HG03103 (cell line): ENCODE measurements around the gene SLC12A9.
"Not testable (repeated sequence)": the region's sequence is repeated elsewhere in the genome, so short reads cannot be mapped to it uniquely, and the experiment has no call there.

Experiments
- ATAC-seq: cut with Tn5 transposase; IDR thresholded peaks from one replicate; pipeline ENCODE4 v1.9.1; 2021; ENCODE audit warnings: low read depth; ENCODE audit not compliant: unreplicated experiment

Gene SLC12A9

DNA sequence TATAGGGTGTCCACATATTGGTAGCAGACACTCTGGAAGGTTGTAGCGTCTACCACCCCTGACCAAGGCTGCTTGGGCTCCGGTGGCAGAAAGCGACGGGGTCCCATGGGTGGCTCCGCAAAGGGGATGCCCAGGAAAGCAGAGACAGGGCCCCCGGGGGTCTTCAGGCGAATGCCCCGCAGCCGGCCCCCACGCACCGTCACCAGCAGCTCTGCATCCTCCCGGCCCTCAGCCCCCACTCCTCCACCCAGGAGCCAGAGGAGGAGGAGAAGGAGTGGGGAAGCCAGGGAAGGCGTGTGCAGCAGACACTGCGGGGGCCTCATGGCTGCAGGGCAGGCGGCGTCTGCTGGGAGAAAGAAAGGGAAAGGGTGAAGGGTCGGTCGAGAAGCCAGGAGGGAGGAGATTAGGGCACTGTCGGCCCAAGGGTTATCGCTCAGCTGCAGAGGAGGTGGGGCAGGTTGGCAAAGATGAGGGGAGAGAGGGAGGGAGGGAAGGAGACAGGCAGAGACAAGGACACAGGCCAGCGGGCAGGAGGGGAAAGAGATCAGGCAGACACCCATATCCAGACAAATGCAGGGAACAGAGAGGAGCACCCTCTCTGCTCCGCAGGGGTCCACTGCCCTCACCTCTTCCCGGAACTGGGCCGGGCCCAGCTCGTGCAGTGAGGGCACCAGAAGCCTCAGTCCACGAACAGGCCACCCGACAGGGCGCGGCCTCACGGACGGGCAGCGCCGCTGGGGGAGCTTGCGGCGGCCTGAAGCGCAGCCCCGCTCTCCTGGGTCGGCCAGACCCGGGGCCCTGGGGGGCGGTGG, 41.6 kb downstream of the SLC12A9 start:
- no peak for ATAC-seq

DNA sequence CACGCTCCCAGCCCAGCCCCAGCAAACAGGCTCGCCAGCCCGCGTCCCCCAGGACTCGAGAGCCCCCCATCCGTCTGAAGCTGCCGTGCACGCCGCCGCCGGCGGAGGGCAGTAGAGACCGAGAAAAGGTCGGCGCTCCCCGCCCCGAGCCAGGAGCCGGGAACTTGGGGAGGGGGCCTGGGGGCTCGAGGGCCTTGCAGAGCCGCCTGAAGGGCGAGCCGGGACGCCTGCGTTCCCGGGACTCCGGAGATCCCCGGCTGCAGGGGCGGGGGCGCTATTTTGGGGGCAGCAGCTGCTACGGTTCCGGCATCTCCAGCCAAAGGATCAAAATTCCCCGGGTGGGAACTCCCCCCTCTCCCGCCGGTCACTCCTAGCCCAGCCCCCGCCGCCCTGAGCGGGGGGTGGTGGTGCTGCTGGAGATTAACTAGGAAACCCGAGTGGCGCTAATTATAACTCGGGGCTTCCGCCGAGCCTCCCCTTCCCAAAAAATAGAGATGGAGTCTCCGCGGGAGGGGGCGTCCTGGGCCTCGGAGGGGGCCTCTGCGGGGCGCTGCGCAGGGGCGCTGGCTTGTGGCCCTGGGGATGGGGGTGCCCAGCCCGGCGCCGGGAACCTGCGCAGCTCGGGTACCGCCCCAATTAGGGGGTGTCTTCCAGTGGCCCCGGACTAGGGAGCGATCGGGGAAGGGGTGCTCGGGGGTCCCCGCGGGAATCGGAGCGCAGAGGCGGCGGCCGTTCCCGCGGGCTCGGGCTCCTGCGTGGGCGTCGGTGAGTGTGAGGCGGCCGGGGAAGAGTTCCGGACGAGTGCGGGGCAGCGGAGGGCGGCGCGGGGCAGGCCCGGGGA, 42.6 kb downstream of the SLC12A9 start:
- ATAC-seq = no peak

DNA sequence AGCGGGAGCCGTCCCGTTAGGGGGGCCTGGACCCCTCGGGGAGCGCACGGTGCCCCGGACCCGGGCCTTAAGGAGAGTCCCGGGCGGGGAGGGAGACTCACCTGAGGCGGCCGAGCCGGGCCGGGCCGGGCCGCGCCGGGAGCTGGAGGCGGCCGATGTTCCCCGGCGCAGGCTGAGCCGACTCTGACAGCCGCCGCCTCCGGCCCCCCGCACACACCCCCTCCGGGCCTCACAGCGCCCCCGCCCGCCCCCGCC, 43.1 kb downstream of the SLC12A9 start, which contains the start of gene ACHE:
TSS of gene ACHE (minus strand) at position 188 of the 255 bp plus-strand sequence. CDS start 1,656 bp downstream, outside the sequence.
- no peak for ATAC-seq

DNA sequence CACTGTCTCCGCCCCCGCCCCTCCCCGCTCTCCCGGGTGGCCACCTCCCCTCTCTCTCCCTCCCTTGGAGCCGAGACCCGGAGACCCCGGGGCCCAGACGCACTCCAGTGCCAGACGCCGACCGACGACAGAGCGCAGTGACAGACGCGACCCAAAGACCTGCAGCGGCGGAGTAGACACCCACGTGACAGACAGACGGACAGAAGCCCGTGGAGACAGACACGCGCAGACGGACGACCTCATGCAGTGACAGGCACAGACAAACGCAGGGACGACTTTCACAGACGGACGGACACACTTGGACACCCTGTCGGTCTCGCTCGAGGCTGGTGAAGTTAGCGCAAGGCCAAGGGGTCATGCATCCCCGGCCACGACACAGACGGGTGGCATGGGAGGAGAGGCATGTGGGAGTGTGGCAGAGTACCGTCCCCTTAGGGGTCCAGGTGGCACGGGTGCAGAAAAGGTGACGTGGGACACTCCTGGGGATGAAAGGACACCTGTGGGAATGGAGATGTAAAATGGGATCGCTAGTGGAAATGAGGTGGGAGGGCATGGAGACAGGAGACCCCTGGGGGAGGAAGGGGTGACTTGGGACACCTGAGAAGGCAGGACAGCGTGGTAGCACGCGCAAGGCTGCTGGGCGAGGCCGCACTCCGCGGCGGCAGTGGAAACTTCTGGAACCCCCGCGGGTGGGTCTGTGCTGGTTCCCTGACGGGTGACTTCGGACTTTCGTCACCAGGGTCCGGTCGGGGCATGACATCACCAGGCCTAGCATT, 43.6 kb downstream of the SLC12A9 start:
- no peak for ATAC-seq

DNA sequence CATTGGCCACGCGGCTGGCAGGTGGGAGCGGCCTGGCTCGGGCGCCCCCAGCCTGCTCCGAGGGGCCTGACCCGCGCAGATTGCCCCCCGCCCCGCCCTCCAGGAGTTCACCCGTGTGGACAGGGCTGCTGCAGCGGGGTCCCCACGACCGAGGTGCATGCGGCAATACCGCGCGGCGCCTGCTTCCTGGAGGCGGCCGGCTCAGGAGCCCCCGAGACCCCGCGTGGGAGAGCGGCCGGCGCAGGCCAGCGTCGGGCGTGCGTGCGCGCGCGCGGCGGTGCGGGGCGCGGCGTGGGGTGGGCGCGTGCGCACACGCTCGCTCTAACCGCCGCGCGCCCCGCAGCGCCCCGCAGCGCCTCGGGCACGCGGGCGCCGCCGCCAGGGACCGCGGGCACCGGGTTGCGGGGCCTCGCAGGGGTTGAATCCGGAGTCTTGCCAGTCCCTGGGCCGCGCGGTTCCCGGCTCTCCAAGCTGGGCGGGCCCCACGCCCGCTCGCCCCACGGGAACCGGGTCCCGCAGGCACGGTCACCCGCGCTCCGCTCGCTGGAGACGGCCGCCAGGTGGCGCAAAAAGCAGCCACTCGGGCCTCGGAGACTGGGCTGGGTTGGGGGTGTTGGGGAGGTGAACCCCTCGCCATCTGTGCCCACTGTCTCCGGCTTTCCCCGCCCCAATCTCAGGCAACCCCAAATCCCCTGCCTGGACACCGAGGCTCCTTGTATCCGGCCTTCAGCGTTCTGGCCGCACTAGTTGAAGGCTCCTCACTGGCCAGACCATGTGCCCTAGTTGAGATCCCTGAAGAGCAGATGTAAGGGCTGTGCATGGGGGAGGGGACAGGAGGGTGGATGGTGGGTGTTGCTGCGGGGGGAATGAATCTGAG, 44.5 kb downstream of the SLC12A9 start:
- no peak for ATAC-seq

DNA sequence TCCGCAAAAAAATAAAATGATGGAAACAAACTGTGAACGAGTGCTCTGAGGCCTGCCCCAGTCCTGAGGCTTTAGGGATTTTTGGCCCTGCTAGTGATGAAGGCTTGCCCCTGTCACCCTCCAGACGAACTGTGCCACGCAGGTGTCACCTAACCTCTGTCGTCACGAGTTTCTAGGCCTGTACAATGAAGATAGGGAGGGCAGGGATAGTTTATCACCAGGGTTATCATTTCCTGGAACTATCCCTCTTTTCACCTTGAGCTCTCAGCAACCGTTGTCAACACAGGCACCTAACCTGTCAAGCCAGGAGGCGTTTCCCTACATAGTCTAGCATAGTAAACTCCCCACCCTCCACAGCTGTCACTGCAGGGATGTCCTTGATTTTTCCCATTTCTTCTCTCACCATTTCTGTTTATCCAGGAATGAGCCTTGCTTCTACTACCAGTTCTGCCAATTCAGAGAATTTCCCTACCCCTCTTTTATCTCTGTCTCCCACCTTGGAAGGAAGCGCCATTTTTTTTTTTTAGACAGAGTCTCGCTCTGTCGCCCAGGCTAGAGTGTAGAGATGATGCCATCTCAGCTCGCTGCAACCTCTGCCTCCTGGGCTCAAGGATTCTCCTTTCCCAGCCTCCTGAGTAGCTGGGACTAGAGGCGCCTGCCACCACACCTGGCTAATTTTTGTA, 45.4 kb downstream of the SLC12A9 start:
- no peak for ATAC-seq

DNA sequence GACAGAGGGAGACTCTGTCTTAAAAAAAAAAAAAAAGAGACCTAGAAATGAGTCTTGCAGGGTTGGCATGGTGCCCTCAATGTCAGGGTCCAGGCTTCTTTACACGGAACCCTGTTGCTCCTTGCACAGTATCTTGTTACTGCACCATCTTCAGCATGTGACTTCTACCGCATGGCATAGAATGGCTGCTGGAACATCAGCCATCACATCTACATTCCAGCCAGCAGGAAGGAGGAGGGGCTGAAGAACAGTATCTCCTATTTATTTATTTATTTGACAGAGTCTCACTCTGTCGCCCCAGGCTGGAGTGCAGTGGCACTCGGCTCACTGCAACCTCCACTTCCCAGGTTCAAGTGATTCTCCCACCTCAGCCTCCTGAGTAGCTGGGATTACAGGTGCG, 46.9 kb downstream of the SLC12A9 start:
- no peak for ATAC-seq

DNA sequence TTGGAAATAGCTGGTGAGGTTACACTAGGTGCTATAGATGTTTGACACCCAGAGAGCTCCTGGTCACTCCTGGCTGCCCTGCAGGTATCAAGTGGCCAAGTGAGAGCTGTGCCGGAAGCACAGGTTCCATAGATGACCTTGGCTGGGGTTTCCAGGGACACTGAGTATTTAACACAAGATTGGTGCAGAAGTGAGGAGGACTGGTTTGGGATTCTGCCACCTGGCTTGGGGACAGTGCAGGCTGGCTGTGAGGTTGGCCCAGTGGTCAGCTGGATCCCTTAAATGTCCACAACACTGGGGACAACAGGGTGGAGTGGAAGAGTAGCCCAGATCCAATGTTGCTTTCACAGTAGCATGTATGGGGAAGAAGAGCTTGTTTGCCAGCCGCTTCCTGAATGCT, 48.5 kb downstream of the SLC12A9 start:
- ATAC-seq = no peak

DNA sequence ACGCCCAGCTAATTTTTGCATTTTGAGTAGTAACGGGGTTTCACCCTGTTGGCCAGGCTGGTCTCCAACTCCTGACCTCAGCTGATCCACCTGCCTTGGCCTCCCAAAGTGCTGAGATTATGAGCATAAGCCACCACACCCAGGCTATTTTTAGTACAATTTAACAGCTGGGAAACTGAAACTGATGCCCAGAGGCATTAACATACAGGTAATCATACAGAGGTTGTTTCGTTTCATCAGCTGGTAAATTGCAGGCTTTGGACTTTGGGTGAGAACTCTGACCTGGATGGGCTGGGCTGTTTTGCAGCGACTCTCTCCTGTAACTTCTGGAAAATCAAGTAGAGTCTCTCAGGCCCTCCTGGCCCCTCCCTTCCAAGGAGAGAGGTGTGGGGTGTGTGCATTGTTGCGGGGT, 49.4 kb downstream of the SLC12A9 start:
- no peak for ATAC-seq

DNA sequence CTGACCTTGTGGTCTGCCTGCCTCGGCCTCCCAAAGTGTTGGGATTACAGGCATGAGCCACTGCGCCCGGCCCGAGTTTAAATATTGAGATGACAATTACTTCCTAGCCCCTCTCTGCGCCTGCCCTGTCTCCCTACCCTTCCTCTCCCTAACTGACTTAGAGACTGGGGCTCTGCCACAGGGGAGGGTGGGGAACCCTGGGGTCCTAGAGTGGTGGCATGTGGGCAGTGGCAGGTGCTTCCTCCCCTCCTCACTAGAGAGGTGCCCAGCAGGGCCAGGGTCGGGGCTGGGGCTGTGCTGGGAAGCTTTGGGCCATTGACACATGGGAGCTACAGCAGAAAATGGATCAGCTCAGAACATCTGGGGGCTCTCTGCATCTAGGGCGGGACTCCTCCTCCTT, 50.1 kb downstream of the SLC12A9 start:
- no peak for ATAC-seq

DNA sequence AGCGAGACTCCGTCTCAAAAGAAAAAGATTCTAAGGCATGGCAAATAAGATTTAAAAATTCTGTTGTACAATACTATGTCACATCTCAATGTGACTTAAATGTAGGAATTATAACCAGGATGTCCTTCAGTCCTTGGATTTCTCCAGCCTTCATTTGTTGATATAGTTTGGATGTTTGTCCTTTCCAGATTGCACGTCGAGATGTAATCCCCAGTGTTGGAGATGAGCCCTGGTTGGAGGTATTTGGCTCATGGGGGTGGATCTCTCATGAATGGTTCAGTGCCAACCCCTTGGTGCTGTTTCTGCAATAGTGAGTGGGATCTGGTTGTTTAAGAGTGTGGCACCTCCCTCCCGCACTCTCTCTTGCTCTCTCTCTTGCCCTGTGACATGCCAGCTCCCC, 56.0 kb downstream of the SLC12A9 start:
- no peak for ATAC-seq

DNA sequence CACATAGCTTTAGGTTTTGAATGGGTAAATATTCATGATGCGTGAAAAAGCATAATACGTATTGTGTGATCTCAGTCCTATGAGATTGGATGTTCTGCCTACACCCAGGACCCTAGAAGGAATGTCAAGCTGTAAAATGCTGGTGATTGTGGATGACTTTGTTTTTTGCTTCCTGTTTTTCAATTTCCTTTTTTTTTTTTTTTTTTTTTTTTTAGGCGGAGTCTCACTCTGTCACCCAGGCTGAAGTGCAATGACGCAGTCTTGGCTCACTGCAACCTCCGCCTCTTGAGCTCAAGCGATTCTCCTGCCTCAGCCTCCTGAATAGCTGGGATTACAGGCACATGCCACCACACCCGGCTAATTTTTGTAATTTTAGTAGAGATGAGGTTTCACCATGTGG, 57.9 kb downstream of the SLC12A9 start:
- not testable (repeated sequence) for ATAC-seq

DNA sequence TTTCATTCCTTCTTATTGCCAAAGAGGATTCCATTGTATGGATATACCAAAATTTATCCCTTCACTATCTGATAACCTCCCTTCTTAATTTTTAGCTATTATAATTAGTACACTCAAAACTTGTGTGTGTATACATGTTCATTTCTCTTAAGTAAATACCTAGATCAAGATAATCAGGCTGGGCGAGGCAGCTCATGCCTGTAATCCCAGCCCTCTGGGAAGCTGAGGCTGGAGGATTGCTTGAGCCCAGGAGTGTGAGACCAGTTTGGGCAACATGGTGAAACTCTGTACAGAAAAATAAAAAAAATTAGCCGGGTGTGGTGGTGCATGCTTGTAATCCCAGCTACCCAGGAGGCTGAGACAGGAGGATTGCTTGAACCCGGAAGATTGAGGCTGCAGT, 59.0 kb downstream of the SLC12A9 start:
- no peak for ATAC-seq

DNA sequence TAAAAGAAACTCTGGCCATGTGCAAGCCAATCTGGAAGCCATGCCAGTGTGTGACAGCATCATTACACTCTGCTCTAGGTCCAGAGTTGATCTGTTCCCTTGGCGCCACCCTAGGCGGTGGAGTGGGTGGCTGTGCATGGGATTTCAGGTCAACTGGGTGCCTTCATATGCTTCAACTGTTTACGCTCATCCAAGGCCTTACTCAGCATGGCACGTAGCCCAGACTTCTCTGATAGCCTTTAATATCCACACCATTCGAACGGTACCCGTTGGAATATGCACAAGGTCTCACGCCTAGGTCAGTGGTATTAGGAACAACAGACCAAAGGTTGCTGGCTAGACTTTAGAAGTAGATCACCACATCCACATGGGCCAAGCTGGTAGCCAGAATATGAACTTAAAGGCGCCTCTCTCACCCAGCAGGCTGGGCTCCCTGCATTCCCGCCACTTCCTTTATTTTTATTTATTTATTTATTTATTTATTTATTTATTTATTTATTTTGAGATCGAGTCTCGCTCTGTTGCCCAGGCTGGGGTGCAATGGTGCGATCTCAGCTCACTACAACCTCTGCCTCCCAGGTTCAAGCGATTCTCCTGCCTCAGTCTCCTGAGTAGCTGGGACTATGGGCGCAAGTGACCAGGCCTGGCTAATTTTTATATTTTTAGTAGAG, 61.8 kb downstream of the SLC12A9 start:
- ATAC-seq = no peak

DNA sequence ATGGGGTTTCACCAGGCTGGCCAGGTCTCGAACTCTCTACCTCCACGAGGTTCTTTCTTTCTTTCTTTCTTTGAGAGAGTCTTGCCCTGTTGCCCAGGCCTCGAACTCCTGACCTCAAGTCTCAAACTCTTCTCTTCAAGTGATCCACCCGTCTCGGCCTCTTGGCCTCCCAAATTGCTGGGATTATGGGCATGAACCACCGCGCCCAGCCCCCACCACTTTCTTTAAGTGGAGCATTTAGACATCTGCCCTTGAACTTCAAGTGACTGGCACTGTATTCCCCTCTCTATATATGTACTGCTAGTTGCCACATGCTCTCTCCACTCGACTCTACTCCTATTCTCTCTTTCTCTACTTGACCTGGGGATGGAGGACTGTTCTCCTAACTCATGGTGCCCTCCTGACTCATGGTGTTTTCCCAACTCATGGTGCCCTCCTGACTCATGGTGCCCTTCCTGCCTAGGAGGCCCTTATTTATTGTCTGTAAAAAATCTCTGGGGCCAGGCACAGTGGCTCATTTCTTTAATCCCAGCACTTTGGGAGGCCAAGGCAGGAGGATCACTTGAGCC, 62.5 kb downstream of the SLC12A9 start:
- ATAC-seq = no peak
